GM19025 (cell line): ENCODE data around the gene CTNND2.

Experiments
- ATAC-seq: cut with Tn5 transposase; IDR thresholded peaks from one replicate; pipeline ENCODE4 v1.9.1; 2021; ENCODE audit warnings: mild to moderate bottlenecking, low read depth, moderate library complexity; ENCODE audit not compliant: unreplicated experiment

CTNND2 gene

DNA sequence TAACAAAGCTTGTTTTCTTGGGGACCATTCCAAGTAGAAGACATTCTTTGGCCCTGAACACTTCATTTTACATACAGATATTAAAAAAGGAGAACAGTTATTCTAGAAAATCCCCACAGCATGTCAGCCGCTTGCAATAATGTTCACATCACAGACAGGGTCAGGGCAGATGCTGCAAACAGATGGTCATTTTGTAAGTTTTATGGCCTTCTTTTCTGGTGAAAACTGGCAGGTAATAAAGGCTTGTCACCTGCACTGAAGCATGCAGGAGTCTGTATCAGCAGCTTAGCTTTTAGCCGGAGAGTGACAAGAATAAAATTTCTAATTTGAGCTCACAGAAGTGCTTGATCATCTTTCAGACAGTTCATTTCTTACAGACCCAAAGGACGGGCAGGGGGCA, 922.3 kb downstream of the CTNND2 start:
- ATAC-seq = no peak

DNA sequence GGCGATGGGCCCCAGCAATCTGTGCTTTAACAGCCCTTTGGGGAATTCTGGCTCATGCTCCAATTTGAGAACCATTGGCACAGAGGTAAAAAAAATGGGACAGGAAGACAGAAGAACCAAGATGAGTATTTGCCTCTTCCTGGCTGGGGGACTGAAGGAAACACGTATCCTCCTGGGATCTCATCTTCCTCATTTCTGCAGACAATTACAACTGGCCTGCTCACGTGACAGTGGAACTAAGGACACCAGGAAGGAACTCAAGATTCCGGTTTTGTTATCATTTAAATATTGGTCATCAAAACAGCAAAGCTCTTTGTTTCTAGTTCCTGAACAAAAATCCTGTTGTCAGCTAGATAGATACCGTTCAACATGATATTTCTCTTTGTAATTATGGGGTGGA, 927.2 kb downstream of the CTNND2 start:
- no peak for ATAC-seq

DNA sequence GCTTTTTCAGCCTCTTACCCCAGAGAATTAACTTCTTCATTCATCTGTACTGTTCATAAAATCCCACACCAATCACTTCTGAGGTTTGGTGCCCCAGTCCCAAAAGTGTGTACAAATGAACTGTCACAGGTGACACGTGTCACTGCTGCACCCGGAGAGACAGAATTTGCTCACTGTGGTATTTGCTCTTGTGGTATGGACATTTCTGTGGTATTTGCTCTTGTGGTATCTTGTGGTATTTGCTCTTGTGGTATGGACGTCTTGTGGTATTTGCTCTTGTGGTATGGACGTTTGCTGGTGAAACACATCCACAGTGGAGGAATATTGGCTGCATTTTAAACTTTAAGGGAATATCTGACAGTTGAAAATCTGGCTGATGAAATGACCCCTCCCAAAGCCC, 928.3 kb downstream of the CTNND2 start:
- ATAC-seq = no peak

DNA sequence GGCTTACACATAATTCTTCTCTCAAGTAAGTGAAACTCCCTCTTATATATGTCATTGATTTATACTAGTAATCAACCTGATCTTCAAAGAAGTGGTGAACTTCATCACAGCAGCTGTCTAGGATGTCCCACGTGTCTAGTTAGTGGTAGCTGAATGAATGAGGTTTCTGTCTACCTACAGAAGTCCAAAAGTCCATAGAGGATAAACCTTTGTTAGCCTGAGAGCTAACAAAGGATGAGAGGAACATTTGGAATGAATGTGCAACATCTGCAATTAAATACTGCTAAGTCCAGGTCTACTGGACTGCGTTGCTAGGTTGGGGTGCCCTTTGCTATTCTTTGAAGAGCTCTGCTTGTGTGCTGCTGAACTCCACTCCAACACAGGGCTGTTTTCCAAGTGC, 929.4 kb downstream of the CTNND2 start:
- no peak for ATAC-seq

DNA sequence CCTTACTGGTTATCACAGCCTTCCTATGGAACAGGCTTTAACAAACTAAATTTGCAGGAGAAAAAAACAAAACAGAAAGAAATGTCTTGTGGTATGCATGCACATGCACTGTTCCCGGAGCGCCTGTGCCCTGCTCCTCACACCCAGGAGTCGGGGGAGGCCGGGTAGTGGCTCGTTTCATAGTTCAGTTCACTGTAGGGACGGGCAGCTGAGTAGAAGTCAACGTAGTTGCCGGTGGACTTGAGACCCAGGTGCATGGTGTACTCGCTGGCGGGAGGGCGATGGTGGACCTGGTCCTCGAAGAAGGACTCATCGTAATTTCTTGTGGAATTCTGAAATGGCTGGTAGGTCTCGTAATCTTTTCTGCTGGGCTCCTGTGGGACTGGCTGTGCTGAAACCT, 930.9 kb downstream of the CTNND2 start:
- no peak for ATAC-seq

DNA sequence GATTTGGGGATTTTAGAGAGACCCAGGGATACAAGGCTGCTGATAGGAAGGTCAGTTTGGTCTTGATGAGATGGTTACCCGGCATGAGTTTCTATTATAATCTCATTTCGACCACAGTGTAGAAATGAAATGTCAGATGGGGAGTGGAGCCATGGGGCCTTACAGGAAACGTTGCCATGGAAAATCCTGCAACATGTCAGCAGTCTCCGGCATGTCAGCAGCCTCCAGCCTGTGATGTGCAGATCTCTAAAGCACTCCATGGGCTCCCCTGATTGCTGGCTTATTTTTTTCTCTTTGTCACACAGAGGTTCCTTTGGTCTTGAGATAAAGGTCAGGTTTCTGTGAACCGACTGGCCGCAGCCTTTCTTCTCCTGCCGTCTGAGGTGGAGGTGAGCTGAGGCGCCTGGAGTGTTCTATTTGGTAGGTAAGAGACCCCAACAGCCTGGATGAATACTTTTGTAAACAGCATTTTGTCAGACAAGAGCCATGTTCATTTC, 934.5 kb downstream of the CTNND2 start:
- ATAC-seq = no peak

DNA sequence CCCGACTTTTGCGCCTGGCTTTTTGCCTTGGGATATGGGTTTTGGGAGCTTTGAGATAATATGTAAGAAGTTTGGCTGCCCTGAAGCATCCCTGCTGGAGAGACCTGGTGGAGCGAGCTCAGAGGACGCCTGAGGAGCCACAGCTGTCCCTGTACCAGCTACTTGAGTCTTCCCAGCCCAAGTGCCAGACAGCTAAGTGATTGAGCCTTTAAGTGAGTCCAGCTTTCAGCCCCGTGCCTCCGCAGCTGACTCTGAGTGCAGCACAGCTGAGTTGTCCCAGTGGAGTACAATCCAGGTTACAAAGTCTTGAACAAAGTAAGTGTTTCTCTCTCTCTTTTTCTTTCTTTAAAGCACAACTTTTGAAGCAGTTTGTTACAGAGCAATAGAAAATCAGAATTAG, 939.4 kb downstream of the CTNND2 start:
- no peak for ATAC-seq

DNA sequence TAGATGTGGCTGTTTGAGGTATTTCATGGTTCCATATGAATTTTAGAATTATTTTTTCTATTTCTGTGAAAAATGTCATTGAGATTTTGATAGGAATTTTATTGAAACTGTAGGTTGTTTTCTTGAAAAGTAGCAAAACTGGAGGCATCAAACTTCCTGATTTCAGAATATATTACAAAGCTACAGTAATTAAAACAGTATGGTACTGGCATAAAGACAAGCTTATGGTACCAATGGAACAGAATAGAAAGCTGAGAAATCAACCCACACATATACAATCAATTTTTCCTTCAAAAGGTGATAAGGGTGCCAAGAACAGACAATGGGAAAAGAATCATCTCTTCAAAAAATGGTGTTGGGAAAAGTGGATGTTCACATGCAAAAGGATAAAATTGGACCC, 945.5 kb downstream of the CTNND2 start:
- ATAC-seq = no peak

DNA sequence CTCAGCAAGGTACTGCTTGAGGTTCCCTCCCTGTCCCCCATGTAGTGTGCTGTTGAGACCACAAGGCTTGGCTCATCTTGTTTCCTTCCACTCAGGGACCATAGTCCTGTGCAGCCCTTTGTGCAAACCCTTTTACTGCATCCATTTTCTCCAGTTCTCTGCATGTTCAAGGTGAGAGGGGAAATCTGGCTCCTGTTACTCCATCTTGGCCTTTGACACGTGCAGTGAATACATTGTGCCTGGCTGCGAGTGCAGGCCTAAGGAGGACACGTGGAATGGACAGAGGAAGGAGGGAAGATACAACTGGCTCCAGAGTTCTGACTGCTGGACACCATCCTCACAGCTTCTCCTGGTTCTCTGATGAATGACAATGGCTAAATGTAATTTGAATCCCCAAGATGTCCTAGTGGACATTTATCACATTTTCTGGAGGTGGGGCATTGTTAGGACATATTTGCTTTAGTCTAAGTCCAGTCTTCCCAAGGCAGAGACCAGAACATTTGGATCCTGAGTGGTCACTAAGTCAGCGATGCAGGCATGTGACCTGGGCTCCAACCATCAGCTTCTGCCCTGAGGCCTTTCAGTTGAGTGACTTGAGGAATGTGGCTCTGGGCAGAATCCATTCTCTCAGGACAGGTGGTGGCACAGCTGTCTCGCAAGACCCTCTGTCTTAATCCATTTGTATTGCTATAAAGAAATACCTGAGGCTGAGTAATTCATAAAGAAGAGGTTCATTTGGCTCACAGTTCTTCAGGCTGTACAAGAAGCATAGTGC, 954.2 kb downstream of the CTNND2 start:
- ATAC-seq = no peak

DNA sequence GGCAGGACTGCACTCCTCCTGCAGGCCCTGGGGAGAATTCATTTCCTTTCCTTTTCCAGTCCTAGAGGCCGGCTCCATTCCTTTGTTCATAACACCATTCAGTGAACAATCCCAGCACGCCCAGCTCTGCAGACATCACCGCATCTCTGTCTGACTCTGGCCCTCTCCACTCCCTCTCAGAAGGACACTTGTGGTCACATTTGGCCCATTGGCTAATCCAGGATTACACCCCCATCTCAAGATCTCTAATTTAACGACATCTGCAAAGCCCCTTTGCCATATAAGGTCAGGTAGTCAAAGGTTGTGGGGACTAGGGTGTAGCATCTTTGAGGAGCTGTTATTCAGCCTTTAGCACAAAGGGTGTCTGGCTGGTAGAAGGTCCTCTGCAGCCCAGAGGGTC, 958.2 kb downstream of the CTNND2 start:
- ATAC-seq = no peak

DNA sequence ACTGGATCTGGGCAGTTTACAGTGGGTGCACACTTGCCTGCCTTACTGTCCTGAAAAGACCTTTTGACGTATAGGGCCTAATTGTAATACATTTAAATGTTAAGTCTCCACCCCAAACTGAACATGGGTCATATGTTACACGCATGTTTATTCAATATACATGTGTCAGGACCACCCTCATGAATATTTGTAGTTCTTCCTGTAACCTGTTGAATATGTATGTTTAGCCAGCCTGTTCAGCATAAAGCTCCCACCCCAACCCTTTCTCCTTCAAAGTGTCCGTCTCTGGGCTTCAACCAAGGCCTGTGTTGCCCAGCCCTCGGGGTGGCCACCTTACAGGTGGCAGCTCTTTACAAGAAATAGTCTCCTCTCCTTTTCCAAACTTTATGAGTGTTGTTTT, 962.3 kb downstream of the CTNND2 start:
- no peak for ATAC-seq

DNA sequence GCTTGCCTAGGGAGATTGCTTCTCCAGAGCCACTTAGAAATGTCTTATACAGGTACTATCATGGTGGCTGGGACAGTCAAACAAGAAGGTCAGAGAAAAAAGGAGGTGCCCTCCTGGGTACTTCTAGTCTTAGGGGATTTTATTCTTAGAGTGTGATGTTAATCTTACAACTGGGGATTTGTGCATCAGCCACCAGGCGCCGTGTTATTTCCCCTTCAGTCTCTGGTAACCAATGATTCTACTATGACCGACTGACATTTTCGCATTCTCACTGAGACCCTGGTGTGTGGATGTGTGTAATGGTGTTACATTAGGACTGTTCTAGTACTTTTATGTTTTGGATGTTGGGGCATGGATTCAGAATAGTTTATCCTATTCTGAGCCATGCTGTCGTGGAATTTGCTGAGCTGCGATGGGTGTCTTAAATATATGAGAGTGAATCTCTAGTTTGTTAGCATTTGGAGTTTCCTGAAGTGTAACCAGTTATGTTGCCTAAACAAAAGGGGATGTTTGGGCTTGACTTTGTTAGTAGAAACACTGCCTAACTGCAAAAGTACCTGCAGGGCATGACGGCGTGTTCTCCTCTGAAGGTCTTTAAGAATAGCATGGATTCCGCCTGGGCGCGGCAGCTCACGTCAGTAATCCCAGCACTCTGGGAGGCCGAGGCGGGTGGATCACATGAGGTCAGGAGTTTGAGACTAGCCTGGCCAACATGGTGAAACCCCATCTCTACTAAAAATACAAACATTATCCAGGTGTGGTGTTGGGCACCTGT, 968.0 kb downstream of the CTNND2 start:
- ATAC-seq = no peak

DNA sequence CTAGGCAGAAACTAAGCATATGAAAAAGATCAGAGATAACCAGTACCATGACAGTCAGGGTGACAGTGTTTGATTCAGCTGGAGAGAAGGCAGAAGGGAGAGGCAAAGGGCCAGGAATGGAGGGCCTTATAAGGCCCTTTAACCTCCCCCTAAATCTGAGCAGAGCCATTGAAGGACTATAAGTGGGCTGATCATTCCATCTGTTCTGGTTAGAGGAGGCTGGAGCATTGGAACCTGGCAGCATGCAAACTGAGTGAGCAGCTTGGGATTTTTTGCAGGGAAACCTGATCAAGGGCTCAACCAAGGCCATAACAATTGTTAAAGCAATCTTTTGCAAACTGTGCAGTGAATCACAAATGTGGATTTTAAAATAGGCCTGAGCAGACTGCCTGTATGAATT, 968.7 kb downstream of the CTNND2 start:
- no peak for ATAC-seq

DNA sequence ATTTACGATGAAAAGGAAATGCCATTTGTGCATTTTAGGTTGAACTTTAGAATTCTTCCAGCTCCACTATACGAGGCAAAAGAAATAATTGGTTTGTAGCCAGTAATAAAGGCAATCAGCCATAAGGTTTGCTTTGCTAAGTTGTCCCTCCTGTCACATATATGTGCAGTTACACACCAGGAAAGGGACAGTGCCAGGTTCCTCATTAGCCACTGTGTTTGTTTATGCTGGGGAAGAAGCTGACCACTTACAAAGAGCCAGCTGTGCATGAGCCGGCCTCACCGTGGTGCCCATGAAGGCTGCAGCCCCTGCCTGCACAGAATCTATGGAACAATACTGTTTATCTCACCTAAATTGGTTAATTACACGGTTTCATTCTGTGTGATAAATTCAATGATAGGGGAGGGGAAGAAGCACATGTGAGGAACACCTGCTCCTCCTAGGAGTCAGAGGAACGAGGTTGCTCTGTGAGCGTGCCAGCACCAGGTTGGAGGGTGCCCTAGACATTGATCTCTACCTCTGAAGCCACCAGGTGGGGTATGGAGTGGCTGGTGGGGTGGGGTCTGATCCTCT, 969.4 kb downstream of the CTNND2 start:
- ATAC-seq = no peak

DNA sequence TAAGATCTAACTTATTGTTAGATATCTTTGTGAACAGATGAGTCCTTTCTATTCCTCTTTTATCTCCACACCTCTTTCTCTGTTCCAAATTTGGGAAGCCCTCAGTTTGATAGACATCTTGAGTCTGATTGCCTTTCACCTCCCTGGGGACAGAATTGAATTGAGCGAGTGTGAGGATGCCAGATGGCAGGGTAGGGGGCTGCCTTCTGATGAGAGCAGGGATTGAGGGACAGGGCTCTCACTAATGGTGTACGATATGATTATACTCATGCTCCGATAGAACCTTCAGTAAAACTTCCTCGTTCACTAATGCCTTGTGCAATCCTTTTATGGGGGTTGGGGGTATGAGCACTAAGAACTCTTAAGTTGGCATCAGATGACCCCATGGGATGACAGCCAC, 971.1 kb downstream of the CTNND2 start:
- no peak for ATAC-seq

DNA sequence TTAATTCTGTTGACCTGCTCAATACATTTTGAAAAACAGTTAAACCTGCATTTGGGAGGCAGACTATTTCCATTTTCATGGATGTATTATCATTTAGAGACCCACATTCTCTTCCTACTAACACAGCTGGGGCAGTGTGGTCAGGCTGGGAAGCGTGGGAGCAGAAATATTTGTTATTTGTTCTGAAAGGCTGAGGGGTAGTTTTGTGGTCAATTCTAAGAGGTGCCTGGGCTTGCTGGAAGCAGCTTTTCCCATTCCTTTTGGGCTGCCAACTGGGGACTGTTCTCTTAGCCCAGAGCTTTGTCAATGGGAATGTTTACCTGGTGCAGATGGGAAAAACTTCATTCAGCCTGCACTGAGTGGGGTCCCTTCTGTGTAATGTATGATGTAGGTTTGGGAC, 971.8 kb downstream of the CTNND2 start:
- no peak for ATAC-seq

DNA sequence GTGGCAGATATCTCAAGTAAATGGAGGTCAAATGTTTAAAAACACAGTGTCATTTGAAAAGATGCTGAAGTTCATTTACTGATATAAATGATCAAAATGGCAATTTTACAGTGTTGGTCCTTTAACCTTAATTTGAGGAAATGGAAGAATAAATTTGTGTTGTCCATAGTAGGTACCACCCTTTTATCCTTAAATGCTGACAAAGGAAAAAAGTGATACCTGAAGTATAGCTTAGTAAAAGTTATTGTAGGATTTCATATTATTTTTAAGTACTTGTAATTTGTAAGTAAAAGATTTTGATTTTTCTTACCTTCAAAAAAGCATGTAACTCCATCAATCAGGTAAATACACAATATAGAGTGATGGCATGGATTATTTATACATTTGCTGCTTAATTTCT, 976.6 kb downstream of the CTNND2 start:
- ATAC-seq = no peak

DNA sequence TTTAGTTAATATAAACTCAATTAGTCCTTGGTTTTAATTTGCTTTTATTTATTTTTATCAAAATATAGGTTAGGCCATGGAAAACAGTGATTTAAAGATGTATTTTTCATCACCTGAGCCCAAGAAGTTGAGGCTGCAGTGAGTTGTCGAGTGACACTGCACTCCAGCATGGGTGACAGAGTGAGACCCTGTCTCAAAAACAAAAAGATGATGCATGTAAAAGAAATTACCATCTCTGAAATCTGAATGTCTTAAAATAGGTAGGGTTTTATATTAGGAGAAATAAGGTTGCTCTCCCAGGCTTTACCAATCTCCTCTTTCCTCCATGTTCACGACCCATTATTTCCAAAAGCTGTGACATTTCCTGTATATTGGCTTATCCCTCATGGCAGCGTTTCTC, 980.9 kb downstream of the CTNND2 start:
- no peak for ATAC-seq
